Lower leg skin (tissue), 4 donors: ENCODE data around the gene DIP2A. TPM values are rescaled to one million over a fixed set of nuclear protein-coding genes. Genes with fewer than 3 reads are reported as not detected.

Experiments used
- DNase-seq, 2 donors: peaks; one replicate each; pipeline ENCODE4 v3.0.0-alpha.2; 2019; ENCODE audit warnings: low spot score in 2 of 2
- H3K4me3 ChIP-seq: fragments of 200-600 bp; sonication (generic); 2 replicates; pipeline ENCODE4 v1.5.1; 2017; ENCODE audit warnings: mild to moderate bottlenecking, low read depth; ENCODE audit not compliant: poor library complexity, severe bottlenecking
- CTCF ChIP-seq, 3 donors: fragments of 450-650 bp; IDR thresholded peaks; one replicate each; pipeline ENCODE4 v1.5.1; 2016; ENCODE audit warnings: antibody characterized with exemption in 3 of 3, mild to moderate bottlenecking in 3 of 3, moderate library complexity in 2 of 3
- POLR2A ChIP-seq, 2 donors: fragments of 450-650 bp; IDR thresholded peaks; one replicate each; pipeline ENCODE4 v1.6.1; 2016 to 2017; ENCODE audit warnings: antibody characterized with exemption in 2 of 2, mild to moderate bottlenecking in 1 of 2, moderate library complexity in 1 of 2
- WGBS, 2 donors: methylation state at CpG; one replicate each; pipeline ENCODE4 v1.1.5; 2018; 5-methylcytosine and 5-hydroxymethylcytosine counted together
- intact Hi-C: fragments of 100-400 bp; cut with DNase I; formaldehyde crosslinking; loops from one replicate; pipeline ENCODE4 v1.15.0; 2023; ENCODE audit warnings: low total_unique reads
- total RNA-seq, 4 donors: library from RNA; depleted of rRNA; stranded (reverse); fragments of >200 nt; gene quantifications; one replicate each; pipeline ENCODE4 v1.1.0, GENCODE V29; 2016

The DIP2A gene
- total RNA-seq, 4 donors from 2014 or later: 37.3 to 77.8 (median 38.5) TPM

DNA sequence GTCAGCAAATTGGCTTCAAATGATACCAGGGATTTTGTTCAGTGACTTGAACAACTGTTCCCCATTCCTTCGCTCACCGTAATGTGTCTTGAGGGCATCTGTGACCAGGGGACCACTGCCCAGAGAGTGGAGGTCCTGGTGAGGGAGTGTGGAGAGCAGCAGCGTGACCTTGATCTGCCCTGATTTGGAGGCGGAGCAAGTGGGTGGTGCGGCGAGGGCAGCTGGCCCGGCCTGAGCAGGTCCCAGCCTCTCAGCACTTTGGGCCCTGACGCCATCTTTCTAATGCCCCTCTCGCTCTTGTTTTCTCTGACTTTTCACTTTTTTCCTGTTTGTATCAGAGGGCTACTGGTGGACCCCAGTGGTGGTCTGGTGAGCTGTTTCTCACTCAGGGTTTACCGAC, 31.1 kb downstream of the DIP2A start:
- WGBS, 2 donors: 92 to 97% methylated on average over 10 of the region's 10 CpGs
- no peak for DNase-seq
- intact Hi-C loops: no loop called here
- TF ChIP-seq CTCF (IDR thresholded peaks at IDR 0.05) (no peak), POLR2A (IDR thresholded peaks at IDR 0.05) (no peak)
- H3K4me3 ChIP-seq: no peak overlapping the region

- TF ChIP-seq CTCF (IDR thresholded peaks at IDR 0.05) (no peak), POLR2A (IDR thresholded peaks at IDR 0.05) (no peak)
- intact Hi-C loops: no loop called here
- 98 to 100% methylated on average over 3 of the region's 3 CpGs for WGBS, 2 donors
- H3K4me3 ChIP-seq: no peak overlapping the region
- DNase-seq: no peak
These were observed 32.9 kb downstream of the DIP2A start for GRCh38 chr21:46491553-46491952.

DNA sequence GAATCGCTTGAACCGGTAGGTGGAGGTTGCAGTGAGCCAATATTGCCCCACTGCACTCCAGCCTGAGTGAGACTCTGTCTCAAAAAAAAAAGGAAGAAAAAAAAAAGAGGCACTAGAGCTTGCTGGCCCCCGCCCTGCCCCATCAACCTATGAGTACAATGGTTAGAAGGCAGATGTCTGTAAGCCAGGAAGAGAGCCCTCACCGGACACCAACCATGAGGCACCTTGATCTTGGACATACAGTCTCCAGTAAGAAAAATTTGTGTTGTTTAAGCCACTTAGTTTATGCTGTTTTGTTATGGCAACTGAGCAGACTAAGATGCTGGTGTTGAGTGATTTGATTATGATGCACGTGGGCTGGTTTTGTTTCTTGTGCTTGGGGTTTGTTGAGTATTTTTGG, 34.2 kb downstream of the DIP2A start:
- WGBS, 2 donors: 79 to 96% methylated on average over 5 of the region's 5 CpGs
- no peak overlapping the region for H3K4me3 ChIP-seq
- DNase-seq: no peak
- TF ChIP-seq POLR2A (IDR thresholded peaks at IDR 0.05) (no peak), CTCF (IDR thresholded peaks at IDR 0.05) (no peak)
- intact Hi-C loops: no loop called here

- H3K4me3 ChIP-seq: no peak overlapping the region
- no peak for DNase-seq
- no peak for TF ChIP-seq POLR2A (IDR thresholded peaks at IDR 0.05)
- no peak for TF ChIP-seq CTCF (IDR thresholded peaks at IDR 0.05)
- 98% methylated on average over 6 of the region's 6 CpGs for WGBS, 2 donors
- intact Hi-C loops: no loop called here
These were observed 35.1 kb downstream of the DIP2A start for GRCh38 chr21:46493828-46494227.

DNA sequence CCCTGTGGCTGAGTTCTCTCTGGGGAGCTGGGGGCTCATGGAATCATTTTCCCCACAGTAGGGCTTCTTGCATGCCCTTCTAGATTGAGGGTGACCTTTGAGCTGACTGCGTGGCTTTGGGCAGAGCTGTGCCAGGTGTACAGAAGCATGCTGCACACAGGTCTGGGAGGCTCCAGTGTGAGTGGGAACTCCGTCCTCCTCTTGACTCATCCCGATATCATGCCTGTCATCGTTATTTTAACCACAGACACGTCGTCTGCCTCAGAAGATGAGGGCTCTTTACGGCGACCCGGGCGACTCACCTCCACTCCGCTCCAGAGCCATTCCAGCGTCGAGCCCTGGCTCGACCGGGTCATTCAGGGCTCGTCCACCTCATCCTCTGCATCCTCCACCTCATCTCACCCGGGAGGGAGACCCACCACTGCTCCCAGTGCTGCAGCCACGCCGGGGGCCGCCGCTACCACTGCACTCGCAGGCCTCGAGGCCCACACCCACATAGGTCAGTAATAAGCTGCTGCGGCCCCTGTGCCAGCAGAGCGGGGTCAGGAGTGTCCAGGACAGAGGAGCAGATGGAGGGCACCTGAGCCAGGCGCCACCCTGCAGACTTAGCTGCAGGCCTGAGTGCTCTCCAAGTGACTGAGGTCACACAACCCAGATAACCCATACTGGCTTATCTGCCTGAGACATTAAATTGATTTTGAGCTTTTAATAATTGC, 39.8 kb downstream of the DIP2A start:
- 92 to 96% methylated on average over 26 of the region's 26 CpGs for WGBS, 2 donors
- H3K4me3 ChIP-seq: no peak overlapping the region
- DNase-seq: no peak
- no peak for TF ChIP-seq CTCF (IDR thresholded peaks at IDR 0.05)
- intact Hi-C loops: no loop called here
